ENCODE measurements around the gene DCAF17.

Gene DCAF17

GRCh38 chr2:171521361-171522051 lies 87.5 kb downstream of the DCAF17 start:
- Histone ChIP-seq H3K27ac (peak overlapping the region; percentile 92 to 99), H3K4me3 (peak overlapping the region; percentile 91)
- DNase-seq (ENCODE audit: low spot score), result no peak
- TF ChIP-seq, protein P1, sequence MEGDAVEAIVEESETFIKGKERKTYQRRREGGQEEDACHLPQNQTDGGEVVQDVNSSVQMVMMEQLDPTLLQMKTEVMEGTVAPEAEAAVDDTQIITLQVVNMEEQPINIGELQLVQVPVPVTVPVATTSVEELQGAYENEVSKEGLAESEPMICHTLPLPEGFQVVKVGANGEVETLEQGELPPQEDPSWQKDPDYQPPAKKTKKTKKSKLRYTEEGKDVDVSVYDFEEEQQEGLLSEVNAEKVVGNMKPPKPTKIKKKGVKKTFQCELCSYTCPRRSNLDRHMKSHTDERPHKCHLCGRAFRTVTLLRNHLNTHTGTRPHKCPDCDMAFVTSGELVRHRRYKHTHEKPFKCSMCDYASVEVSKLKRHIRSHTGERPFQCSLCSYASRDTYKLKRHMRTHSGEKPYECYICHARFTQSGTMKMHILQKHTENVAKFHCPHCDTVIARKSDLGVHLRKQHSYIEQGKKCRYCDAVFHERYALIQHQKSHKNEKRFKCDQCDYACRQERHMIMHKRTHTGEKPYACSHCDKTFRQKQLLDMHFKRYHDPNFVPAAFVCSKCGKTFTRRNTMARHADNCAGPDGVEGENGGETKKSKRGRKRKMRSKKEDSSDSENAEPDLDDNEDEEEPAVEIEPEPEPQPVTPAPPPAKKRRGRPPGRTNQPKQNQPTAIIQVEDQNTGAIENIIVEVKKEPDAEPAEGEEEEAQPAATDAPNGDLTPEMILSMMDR (IDR thresholded peaks at IDR 0.05), result no peak

GRCh38 chr2:171522052-171522787 lies 88.2 kb downstream of the DCAF17 start, which contains the start of gene CYBRD1:
Gene CYBRD1, plus strand, starts transcription at chr2:171522474. Its CDS starts 72 bp downstream, at chr2:171522546.
- H3K4me3 ChIP-seq, result peak within 1 kb of the TSS; percentile 91
- TF ChIP-seq, protein P1 (IDR thresholded peaks at IDR 0.05), result no peak
- peak; percentile 92 for DNase-seq (ENCODE audit: low spot score)
- peak within 1 kb of the TSS; percentile 92 to 99 for H3K27ac ChIP-seq

GRCh38 chr2:171522788-171523087 lies 88.7 kb downstream of the DCAF17 start:
- TF ChIP-seq, protein P1 (IDR thresholded peaks at IDR 0.05), result no peak
- no peak for DNase-seq (ENCODE audit: low spot score)
- H3K27ac ChIP-seq, result peak overlapping the region; percentile 92 to 99
- H3K4me3 ChIP-seq, result peak overlapping the region; percentile 91

GRCh38 chr2:171523088-171524017 lies 89.3 kb downstream of the DCAF17 start:
- H3K27ac ChIP-seq, result peak overlapping the region; percentile 92 to 99
- H3K4me3 ChIP-seq, result peak overlapping the region; percentile 91
- TF ChIP-seq, protein P1 (IDR thresholded peaks at IDR 0.05), result no peak
- peak; percentile 91 for DNase-seq (ENCODE audit: low spot score)

- Histone ChIP-seq H3K4me3 (peak overlapping the region; percentile 91), H3K27ac (peak overlapping the region; percentile 92 to 99)
- TF ChIP-seq, protein P1 (IDR thresholded peaks at IDR 0.05), result no peak
- DNase-seq (ENCODE audit: low spot score), result no peak
These were observed 90.0 kb downstream of the DCAF17 start for GRCh38 chr2:171524018-171524401.

GRCh38 chr2:171529914-171530313 lies 95.9 kb downstream of the DCAF17 start:
- Histone ChIP-seq H3K27ac (peak overlapping the region; percentile 25 to 27), H3K4me3 (no peak overlapping the region)
- no peak for DNase-seq (ENCODE audit: low spot score)
- TF ChIP-seq, protein P1 (IDR thresholded peaks at IDR 0.05), result peak; percentile 15

Data from coronary artery (tissue), 2 donors.